GM19468 (cell line): ENCODE data around the gene KCNJ10.
"Not testable (repeated sequence)": the region's sequence is repeated elsewhere in the genome, so short reads cannot be mapped to it uniquely, and the experiment has no call there.

Experiments
- ATAC-seq: cut with Tn5 transposase; IDR thresholded peaks from one replicate; pipeline ENCODE4 v1.9.1; 2021; ENCODE audit warnings: mild to moderate bottlenecking, moderate library complexity, moderate number of reproducible peaks; ENCODE audit not compliant: unreplicated experiment; ENCODE audit errors: extremely low read depth

KCNJ10 gene

GRCh38 chr1:160069460-160070231 lies at the start of gene KCNJ10:
Gene KCNJ10 (minus strand): TSS chr1:160070160. CDS start chr1:160042532, 27,628 bp downstream.
- ATAC-seq: no peak

- no peak for ATAC-seq
These were observed 49.0 kb upstream of the KCNJ10 start for GRCh38 chr1:160118928-160119327.

- no peak for ATAC-seq
These were observed 47.8 kb upstream of the KCNJ10 start for GRCh38 chr1:160117709-160118183.

GRCh38 chr1:160117300-160117699 lies 47.3 kb upstream of the KCNJ10 start:
- no peak for ATAC-seq

GRCh38 chr1:160116283-160117147 lies 46.6 kb upstream of the KCNJ10 start:
- no peak for ATAC-seq

- no peak for ATAC-seq
These were observed 45.8 kb upstream of the KCNJ10 start, which contains the start of gene ATP1A2 for GRCh38 chr1:160115545-160116282. Gene ATP1A2 (plus strand): TSS chr1:160115759. CDS start chr1:160115862, 103 bp downstream.

GRCh38 chr1:160114085-160114484 lies 44.1 kb upstream of the KCNJ10 start:
- no peak for ATAC-seq

GRCh38 chr1:160113407-160113806 lies 43.4 kb upstream of the KCNJ10 start:
- no peak for ATAC-seq

GRCh38 chr1:160112357-160112756 lies 42.4 kb upstream of the KCNJ10 start:
- ATAC-seq: no peak

GRCh38 chr1:160111462-160111861 lies 41.5 kb upstream of the KCNJ10 start:
- ATAC-seq: not testable (repeated sequence)

GRCh38 chr1:160109686-160110085 lies 39.7 kb upstream of the KCNJ10 start:
- ATAC-seq: no peak

GRCh38 chr1:160108888-160109662 lies 39.1 kb upstream of the KCNJ10 start:
- ATAC-seq: no peak

- no peak for ATAC-seq
These were observed 37.6 kb upstream of the KCNJ10 start for GRCh38 chr1:160107512-160107911.

GRCh38 chr1:160105155-160105554 lies 35.2 kb upstream of the KCNJ10 start:
- ATAC-seq: no peak

- ATAC-seq: no peak
These were observed 34.5 kb upstream of the KCNJ10 start for GRCh38 chr1:160104486-160104885.

- no peak for ATAC-seq
These were observed 33.9 kb upstream of the KCNJ10 start for GRCh38 chr1:160103658-160104408.

- no peak for ATAC-seq
These were observed 32.0 kb upstream of the KCNJ10 start for GRCh38 chr1:160101717-160102522.
